ENCODE data around the gene DNAJB1.

DNAJB1 gene

DNA sequence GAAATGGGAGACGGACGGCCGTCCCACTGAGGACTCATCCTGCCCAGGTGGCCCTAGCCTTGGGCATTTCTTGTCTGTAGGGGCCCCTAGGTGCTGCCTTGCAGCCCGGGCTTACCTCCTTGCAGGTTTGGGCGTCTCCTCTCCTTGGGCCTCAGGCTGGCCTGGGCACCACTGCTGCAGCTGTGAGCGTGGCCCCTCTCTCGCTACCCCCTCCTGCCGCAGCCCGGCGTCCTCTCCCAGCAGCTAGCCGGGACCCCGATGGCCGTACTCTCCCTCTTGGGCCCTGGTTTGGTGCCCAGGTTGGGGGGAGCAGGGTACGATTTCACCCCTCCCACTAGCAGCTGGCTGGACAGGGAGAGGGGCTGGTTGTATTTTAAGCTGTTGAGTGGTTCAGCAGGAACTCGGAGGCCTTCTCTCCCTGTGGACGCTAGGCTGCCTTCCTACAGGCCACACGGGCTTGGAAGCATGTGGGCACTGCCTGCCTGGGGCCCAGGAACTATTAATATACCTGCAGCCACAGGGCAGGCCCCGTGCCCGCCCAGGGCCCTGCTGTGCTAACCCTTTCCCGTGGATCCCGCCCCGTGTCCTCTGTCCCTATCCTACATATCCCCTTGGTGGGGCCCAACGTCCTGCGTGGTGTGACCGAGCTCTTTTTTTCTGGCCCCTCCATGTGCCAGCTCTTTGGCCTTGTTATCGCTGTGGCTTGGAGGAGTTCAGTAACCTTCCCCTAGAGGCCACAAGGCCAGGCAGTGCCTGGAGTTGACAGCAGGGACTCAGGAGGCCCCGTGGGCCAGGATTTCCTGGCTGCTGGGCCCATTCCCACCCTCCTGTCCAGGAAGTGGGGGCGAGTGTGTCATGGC, 41.9 kb upstream of the DNAJB1 start:
- ChIA-PET POLR2A (interaction anchor here (0.7 kb wide), 1 partner anchor 12 kb away, joined by 3 read pairs; the partner anchor contains the start of gene NDUFB7), CTCF (no interaction called here)
- DNase-seq (ENCODE audit: extremely low spot score): no peak
- no peak for TF ChIP-seq FOXA1 (IDR thresholded peaks at IDR 0.05)
- TF ChIP-seq ARNT (IDR thresholded peaks at IDR 0.05): no peak
- TF ChIP-seq FOXM1 (IDR thresholded peaks at IDR 0.05; ENCODE audit: borderline replicate concordance): no peak
- no peak for TF ChIP-seq SP1 (IDR thresholded peaks at IDR 0.05)
- no peak for TF ChIP-seq NFRKB (IDR thresholded peaks at IDR 0.05)
- TF ChIP-seq ELF4 (IDR thresholded peaks at IDR 0.05): no peak
- no peak for TF ChIP-seq FOXK2 (IDR thresholded peaks at IDR 0.05)
- no peak for TF ChIP-seq CTBP1 (IDR thresholded peaks at IDR 0.05; ENCODE audit: borderline replicate concordance)
- TF ChIP-seq LEF1 (IDR thresholded peaks at IDR 0.05; ENCODE audit: borderline replicate concordance): no peak
- TF ChIP-seq SUZ12 (IDR thresholded peaks at IDR 0.05): no peak
- TF ChIP-seq HDGF (IDR thresholded peaks at IDR 0.05; ENCODE audit: borderline replicate concordance): no peak
- no peak for TF ChIP-seq PKNOX1 (IDR thresholded peaks at IDR 0.05)
- no peak for TF ChIP-seq L3MBTL2 (conservative IDR thresholded peaks at IDR 0.05)
- TF ChIP-seq TARDBP (IDR thresholded peaks at IDR 0.05): no peak
- no peak for TF ChIP-seq BHLHE40 (IDR thresholded peaks at IDR 0.05; ENCODE audit: borderline replicate concordance)
- no peak for TF ChIP-seq ZNF384 (IDR thresholded peaks at IDR 0.05)

DNA sequence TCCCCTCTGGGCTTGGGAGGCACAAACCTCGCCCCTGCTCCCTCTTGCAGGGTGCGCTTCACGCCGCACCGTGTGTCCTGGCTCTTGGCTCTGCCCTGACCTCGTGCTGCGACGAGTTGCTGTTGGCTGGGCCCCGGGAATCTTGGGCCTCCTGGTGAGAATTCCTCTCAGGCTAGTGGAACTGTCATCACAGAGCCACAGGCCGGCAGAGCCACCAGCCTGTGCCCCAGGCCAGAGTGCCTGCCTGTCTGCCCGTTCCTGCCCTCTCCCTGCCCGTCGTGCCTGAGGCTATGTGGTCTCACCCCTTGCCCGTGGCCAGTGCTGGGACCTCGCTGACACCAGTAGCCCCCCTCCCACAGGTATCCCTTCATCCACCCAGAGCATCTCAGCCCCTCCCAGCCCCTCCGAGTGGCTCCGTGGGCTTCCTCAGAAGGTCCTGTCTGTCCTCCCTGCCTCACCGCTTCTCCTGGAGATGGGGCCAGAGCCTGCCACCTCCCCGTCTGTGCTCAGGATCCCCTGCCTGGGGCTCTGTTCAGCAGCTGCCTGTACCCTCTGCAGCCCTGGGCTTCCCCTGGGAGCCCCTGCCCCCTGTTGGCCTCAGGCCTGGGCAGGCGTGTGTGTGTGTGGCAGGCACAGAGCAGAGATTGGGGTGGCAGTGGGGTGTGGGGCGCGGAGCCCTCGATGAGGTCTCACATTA, 40.3 kb upstream of the DNAJB1 start:
- TF ChIP-seq L3MBTL2 (conservative IDR thresholded peaks at IDR 0.05): no peak
- ChIA-PET POLR2A (no interaction called here), CTCF (no interaction called here)
- DNase-seq (ENCODE audit: extremely low spot score): no peak

GRCh38 chr19:14556662-14557188, 38.5 kb upstream of the DNAJB1 start:
- peak; percentile 86 for DNase-seq (ENCODE audit: extremely low spot score)
- TF ChIP-seq L3MBTL2 (conservative IDR thresholded peaks at IDR 0.05) (no peak), SP1 (IDR thresholded peaks at IDR 0.05) (no peak), FOXA1 (IDR thresholded peaks at IDR 0.05) (no peak), FOXK2 (IDR thresholded peaks at IDR 0.05) (no peak), ARNT (IDR thresholded peaks at IDR 0.05) (no peak), SUZ12 (IDR thresholded peaks at IDR 0.05) (no peak), CTBP1 (IDR thresholded peaks at IDR 0.05; ENCODE audit: borderline replicate concordance) (no peak), LEF1 (IDR thresholded peaks at IDR 0.05; ENCODE audit: borderline replicate concordance) (no peak), PKNOX1 (IDR thresholded peaks at IDR 0.05) (no peak), HDGF (IDR thresholded peaks at IDR 0.05; ENCODE audit: borderline replicate concordance) (no peak)
- ChIA-PET POLR2A (interaction anchor here (1.0 to 1.8 kb wide), 2 partner anchors 39 to 41 kb away, joined by 3 to 7 read pairs; partner anchors contain the start of gene DNAJB1), CTCF (interaction anchor here (1.0 to 1.6 kb wide), 4 partner anchors 15 to 134 kb away, joined by 3 to 7 read pairs (median 5); partner anchors contain the start of gene NDUFB7)

- ChIA-PET CTCF (interaction anchor here (1.0 to 1.6 kb wide), 4 partner anchors 16 to 135 kb away, joined by 3 to 7 read pairs (median 5); partner anchors contain the start of gene NDUFB7), POLR2A (interaction anchor here (1.0 to 1.8 kb wide), 2 partner anchors 38 to 40 kb away, joined by 3 to 7 read pairs; partner anchors contain the start of gene DNAJB1)
- no peak for TF ChIP-seq TARDBP (IDR thresholded peaks at IDR 0.05)
- no peak for TF ChIP-seq L3MBTL2 (conservative IDR thresholded peaks at IDR 0.05)
- no peak for TF ChIP-seq HDGF (IDR thresholded peaks at IDR 0.05; ENCODE audit: borderline replicate concordance)
- TF ChIP-seq NFRKB (IDR thresholded peaks at IDR 0.05): no peak
- no peak for DNase-seq (ENCODE audit: extremely low spot score)
These were observed 37.9 kb upstream of the DNAJB1 start for GRCh38 chr19:14555918-14556661.

GRCh38 chr19:14554382-14554812, 36.2 kb upstream of the DNAJB1 start:
- TF ChIP-seq ARNT (IDR thresholded peaks at IDR 0.05) (no peak), ZNF384 (IDR thresholded peaks at IDR 0.05) (no peak), L3MBTL2 (conservative IDR thresholded peaks at IDR 0.05) (no peak), ELF4 (IDR thresholded peaks at IDR 0.05) (no peak), BHLHE40 (IDR thresholded peaks at IDR 0.05; ENCODE audit: borderline replicate concordance) (no peak), FOXA1 (IDR thresholded peaks at IDR 0.05) (no peak), NFRKB (IDR thresholded peaks at IDR 0.05) (no peak)
- POLR2A ChIA-PET: interaction anchor here (1.2 to 1.8 kb wide), 3 partner anchors 35 to 136 kb away, joined by 3 to 7 read pairs (median 6); partner anchors contain the start of genes DNAJB1 and ZNF333
- DNase-seq (ENCODE audit: extremely low spot score): no peak
- CTCF ChIA-PET: interaction anchor here (0.6 kb wide), 1 partner anchor 130 kb away, joined by 3 read pairs; no protein-coding TSS in a partner anchor

DNA sequence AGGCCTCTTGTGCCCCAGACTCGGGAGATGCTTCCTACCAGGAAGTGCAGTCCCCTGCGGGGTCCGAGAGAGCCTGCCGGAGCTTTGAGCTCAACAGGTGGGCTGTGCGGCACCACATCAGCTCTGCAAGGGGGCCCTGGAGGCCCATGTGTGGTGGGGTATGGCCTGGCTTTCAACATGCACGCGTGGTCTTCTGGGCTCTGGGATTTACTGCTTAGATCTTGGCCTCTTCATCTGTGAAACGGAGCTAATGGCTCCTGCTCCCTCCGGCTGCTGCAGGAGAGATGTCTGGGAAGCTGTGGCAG, 35.7 kb upstream of the DNAJB1 start:
- CTCF ChIA-PET: interaction anchor here (0.6 kb wide), 1 partner anchor 131 kb away, joined by 3 read pairs; no protein-coding TSS in a partner anchor
- TF ChIP-seq NFRKB (IDR thresholded peaks at IDR 0.05): no peak
- no peak for TF ChIP-seq CTBP1 (IDR thresholded peaks at IDR 0.05; ENCODE audit: borderline replicate concordance)
- no peak for TF ChIP-seq SUZ12 (IDR thresholded peaks at IDR 0.05)
- TF ChIP-seq FOXM1 (IDR thresholded peaks at IDR 0.05; ENCODE audit: borderline replicate concordance): no peak
- no peak for TF ChIP-seq FOXK2 (IDR thresholded peaks at IDR 0.05)
- no peak for TF ChIP-seq LEF1 (IDR thresholded peaks at IDR 0.05; ENCODE audit: borderline replicate concordance)
- no peak for TF ChIP-seq L3MBTL2 (conservative IDR thresholded peaks at IDR 0.05)
- TF ChIP-seq HDGF (IDR thresholded peaks at IDR 0.05; ENCODE audit: borderline replicate concordance): no peak
- TF ChIP-seq ARNT (IDR thresholded peaks at IDR 0.05): no peak
- no peak for TF ChIP-seq SP1 (IDR thresholded peaks at IDR 0.05)
- no peak for TF ChIP-seq ZNF384 (IDR thresholded peaks at IDR 0.05)
- TF ChIP-seq BHLHE40 (IDR thresholded peaks at IDR 0.05; ENCODE audit: borderline replicate concordance): no peak
- TF ChIP-seq PKNOX1 (IDR thresholded peaks at IDR 0.05): no peak
- no peak for TF ChIP-seq ELF4 (IDR thresholded peaks at IDR 0.05)
- no peak for TF ChIP-seq TARDBP (IDR thresholded peaks at IDR 0.05)
- TF ChIP-seq FOXA1 (IDR thresholded peaks at IDR 0.05): no peak
- POLR2A ChIA-PET: interaction anchor here (1.2 to 1.8 kb wide), 3 partner anchors 34 to 136 kb away, joined by 3 to 7 read pairs (median 6); partner anchors contain the start of genes DNAJB1 and ZNF333
- DNase-seq (ENCODE audit: extremely low spot score): no peak

Data from HEK293T (cell line).